ENCODE results near the gene ZNF853.
"Not testable (repeated sequence)": the region's sequence is repeated elsewhere in the genome, so short reads cannot be mapped to it uniquely, and the experiment has no call there.

The ZNF853 gene

GRCh38 chr7:6623589-6624245, 8.3 kb downstream of the ZNF853 start:
- H3K4me3 ChIP-seq (ENCODE audit: low read depth, low read length): no peak overlapping the region
- H3K27me3 ChIP-seq (ENCODE audit: control insufficient read depth, insufficient read depth, low read length): no peaks in the 10 kb centered on the region
- H3K9me3 ChIP-seq (ENCODE audit: control insufficient read depth, insufficient read depth, low read depth, low read length): no peaks in the 10 kb centered on the region
- no peaks in the 10 kb centered on the region for H3K4me1 ChIP-seq (ENCODE audit: control insufficient read depth, insufficient read depth, low read length)
- H3K36me3 ChIP-seq (ENCODE audit: control insufficient read depth, insufficient read depth, low read length): peaks cover 22% of the 10 kb centered on the region
- H3K9ac ChIP-seq (ENCODE audit: low read length): no peak overlapping the region
- H3K27ac ChIP-seq (ENCODE audit: low read depth, low read length): no peak overlapping the region

GRCh38 chr7:6624246-6624611, 8.8 kb downstream of the ZNF853 start:
- no peak overlapping the region for H3K4me3 ChIP-seq (ENCODE audit: low read depth, low read length)
- H3K4me1 ChIP-seq (ENCODE audit: control insufficient read depth, insufficient read depth, low read length): no peaks in the 10 kb centered on the region
- H3K9ac ChIP-seq (ENCODE audit: low read length): no peak overlapping the region
- H3K36me3 ChIP-seq (ENCODE audit: control insufficient read depth, insufficient read depth, low read length): peaks cover 22% of the 10 kb centered on the region
- no peaks in the 10 kb centered on the region for H3K27me3 ChIP-seq (ENCODE audit: control insufficient read depth, insufficient read depth, low read length)
- no peaks in the 10 kb centered on the region for H3K9me3 ChIP-seq (ENCODE audit: control insufficient read depth, insufficient read depth, low read depth, low read length)
- H3K27ac ChIP-seq (ENCODE audit: low read depth, low read length): no peak overlapping the region

GRCh38 chr7:6628045-6628444, 12.6 kb downstream of the ZNF853 start:
- H3K4me1 ChIP-seq (ENCODE audit: control insufficient read depth, insufficient read depth, low read length): no peaks in the 10 kb centered on the region
- no peaks in the 10 kb centered on the region for H3K27me3 ChIP-seq (ENCODE audit: control insufficient read depth, insufficient read depth, low read length)
- no peak overlapping the region for H3K27ac ChIP-seq (ENCODE audit: low read depth, low read length)
- peaks cover 4% of the 10 kb centered on the region for H3K36me3 ChIP-seq (ENCODE audit: control insufficient read depth, insufficient read depth, low read length)
- H3K4me3 ChIP-seq (ENCODE audit: low read depth, low read length): no peak overlapping the region
- H3K9me3 ChIP-seq (ENCODE audit: control insufficient read depth, insufficient read depth, low read depth, low read length): no peaks in the 10 kb centered on the region
- no peak overlapping the region for H3K9ac ChIP-seq (ENCODE audit: low read length)

- no peaks in the 10 kb centered on the region for H3K36me3 ChIP-seq (ENCODE audit: control insufficient read depth, insufficient read depth, low read length)
- no peaks in the 10 kb centered on the region for H3K27me3 ChIP-seq (ENCODE audit: control insufficient read depth, insufficient read depth, low read length)
- H3K27ac ChIP-seq (ENCODE audit: low read depth, low read length): no peak overlapping the region
- no peaks in the 10 kb centered on the region for H3K4me1 ChIP-seq (ENCODE audit: control insufficient read depth, insufficient read depth, low read length)
- no peak overlapping the region for H3K9ac ChIP-seq (ENCODE audit: low read length)
- H3K9me3 ChIP-seq (ENCODE audit: control insufficient read depth, insufficient read depth, low read depth, low read length): no peaks in the 10 kb centered on the region
- H3K4me3 ChIP-seq (ENCODE audit: low read depth, low read length): no peak overlapping the region
These were observed 14.8 kb downstream of the ZNF853 start for GRCh38 chr7:6630007-6630849.

- H3K27me3 ChIP-seq (ENCODE audit: control insufficient read depth, insufficient read depth, low read length): no peaks in the 10 kb centered on the region
These were observed 16.2 kb downstream of the ZNF853 start for GRCh38 chr7:6631605-6632004.

GRCh38 chr7:6634021-6634420, 18.6 kb downstream of the ZNF853 start:
- Histone ChIP-seq H3K4me3 (ENCODE audit: low read depth, low read length) (no peak overlapping the region), H3K36me3 (ENCODE audit: control insufficient read depth, insufficient read depth, low read length) (no peaks in the 10 kb centered on the region), H3K9me3 (ENCODE audit: control insufficient read depth, insufficient read depth, low read depth, low read length) (no peaks in the 10 kb centered on the region), H3K4me1 (ENCODE audit: control insufficient read depth, insufficient read depth, low read length) (peaks cover 2% of the 10 kb centered on the region; the same call in 1 of the 2 replicates), H3K27ac (ENCODE audit: low read depth, low read length) (no peak overlapping the region), H3K27me3 (ENCODE audit: control insufficient read depth, insufficient read depth, low read length) (no peaks in the 10 kb centered on the region), H3K9ac (ENCODE audit: low read length) (no peak overlapping the region)

More at GRCh38 chr7:6631605-6632004, 16.2 kb downstream of the ZNF853 start:
- H3K36me3 ChIP-seq (ENCODE audit: control insufficient read depth, insufficient read depth, low read length): no peaks in the 10 kb centered on the region
- no peaks in the 10 kb centered on the region for H3K9me3 ChIP-seq (ENCODE audit: control insufficient read depth, insufficient read depth, low read depth, low read length)
- no peak overlapping the region for H3K27ac ChIP-seq (ENCODE audit: low read depth, low read length)
- no peaks in the 10 kb centered on the region for H3K4me1 ChIP-seq (ENCODE audit: control insufficient read depth, insufficient read depth, low read length)
- no peak overlapping the region for H3K9ac ChIP-seq (ENCODE audit: low read length)
- H3K4me3 ChIP-seq (ENCODE audit: low read depth, low read length): no peak overlapping the region

GRCh38 chr7:6634971-6635370, 19.6 kb downstream of the ZNF853 start:
- H3K27ac ChIP-seq (ENCODE audit: low read depth, low read length); H3K4me3 ChIP-seq (ENCODE audit: low read depth, low read length): not testable (repeated sequence)

GRCh38 chr7:6636741-6637543, 21.5 kb downstream of the ZNF853 start, which contains the start of gene ZNF316:
Gene ZNF316 (plus strand): TSS chr7:6637318. CDS start chr7:6642410, 5,092 bp downstream.
- peak within 1 kb of the TSS; percentile 72 for H3K9ac ChIP-seq (ENCODE audit: low read length)
- H3K27ac ChIP-seq (ENCODE audit: low read depth, low read length): no peak within 1 kb of the TSS; the same call in 1 of the 2 replicates

More at GRCh38 chr7:6634971-6635370, 19.6 kb downstream of the ZNF853 start:
- not testable (repeated sequence) for H3K9me3 ChIP-seq (ENCODE audit: control insufficient read depth, insufficient read depth, low read depth, low read length); H3K4me1 ChIP-seq (ENCODE audit: control insufficient read depth, insufficient read depth, low read length); H3K27me3 ChIP-seq (ENCODE audit: control insufficient read depth, insufficient read depth, low read length); H3K36me3 ChIP-seq (ENCODE audit: control insufficient read depth, insufficient read depth, low read length); H3K9ac ChIP-seq (ENCODE audit: low read length)

GRCh38 chr7:6637544-6638229, 22.3 kb downstream of the ZNF853 start:
- Histone ChIP-seq H3K9ac (ENCODE audit: low read length) (no peak overlapping the region), H3K4me1 (ENCODE audit: control insufficient read depth, insufficient read depth, low read length) (peaks cover 6% of the 10 kb centered on the region; the same call in 1 of the 2 replicates)

More at GRCh38 chr7:6636741-6637543, 21.5 kb downstream of the ZNF853 start, which contains the start of gene ZNF316:
- Histone ChIP-seq H3K9me3 (ENCODE audit: control insufficient read depth, insufficient read depth, low read depth, low read length) (no peaks in the 10 kb centered on the region), H3K36me3 (ENCODE audit: control insufficient read depth, insufficient read depth, low read length) (peaks cover 6% of the 10 kb centered on the region; the same call in 1 of the 2 replicates), H3K4me1 (ENCODE audit: control insufficient read depth, insufficient read depth, low read length) (peaks cover 6% of the 10 kb centered on the region; the same call in 1 of the 2 replicates), H3K4me3 (ENCODE audit: low read depth, low read length) (peak within 1 kb of the TSS; percentile 75), H3K27me3 (ENCODE audit: control insufficient read depth, insufficient read depth, low read length) (no peaks in the 10 kb centered on the region)

GRCh38 chr7:6639032-6639431, 23.6 kb downstream of the ZNF853 start:
- no peak overlapping the region for H3K4me3 ChIP-seq (ENCODE audit: low read depth, low read length)
- peaks cover 26% of the 10 kb centered on the region for H3K36me3 ChIP-seq (ENCODE audit: control insufficient read depth, insufficient read depth, low read length)
- H3K4me1 ChIP-seq (ENCODE audit: control insufficient read depth, insufficient read depth, low read length): peaks cover 6% of the 10 kb centered on the region; the same call in 1 of the 2 replicates
- H3K27ac ChIP-seq (ENCODE audit: low read depth, low read length): no peak overlapping the region
- no peaks in the 10 kb centered on the region for H3K9me3 ChIP-seq (ENCODE audit: control insufficient read depth, insufficient read depth, low read depth, low read length)
- H3K9ac ChIP-seq (ENCODE audit: low read length): no peak overlapping the region
- H3K27me3 ChIP-seq (ENCODE audit: control insufficient read depth, insufficient read depth, low read length): no peaks in the 10 kb centered on the region

More at GRCh38 chr7:6637544-6638229, 22.3 kb downstream of the ZNF853 start:
- H3K36me3 ChIP-seq (ENCODE audit: control insufficient read depth, insufficient read depth, low read length): peaks cover 14% of the 10 kb centered on the region
- no peaks in the 10 kb centered on the region for H3K27me3 ChIP-seq (ENCODE audit: control insufficient read depth, insufficient read depth, low read length)
- H3K4me3 ChIP-seq (ENCODE audit: low read depth, low read length): peak overlapping the region; percentile 69
- H3K9me3 ChIP-seq (ENCODE audit: control insufficient read depth, insufficient read depth, low read depth, low read length): no peaks in the 10 kb centered on the region
- H3K27ac ChIP-seq (ENCODE audit: low read depth, low read length): no peak overlapping the region
